Smooth muscle cell (in vitro differentiated cells): Measurements from ENCODE around the gene KRTAP25-1. TPM values are rescaled to one million over a fixed set of nuclear protein-coding genes. Genes with fewer than 3 reads are reported as not detected.

Experiments
- DNase-seq: peaks from one replicate; lab custom pipeline; 2025; ENCODE audit not compliant: unreplicated experiment; lab: John Stamatoyannopoulos, UW
- H2AFZ ChIP-seq: fragments of 200-600 bp; sonication (generic); 2 replicates; pipeline ENCODE4 v1.6.0; 2016; ENCODE audit warnings: antibody characterized with exemption, low read depth, mild to moderate bottlenecking
- H3F3A ChIP-seq: fragments of 200-600 bp; sonication (generic); 2 replicates; pipeline ENCODE4 v1.6.0; 2017; ENCODE audit warnings: antibody characterized with exemption, low read depth
- H3K27ac ChIP-seq: fragments of 200-600 bp; sonication (generic); 2 replicates; pipeline ENCODE4 v1.5.1; 2016; ENCODE audit warnings: low read depth, mild to moderate bottlenecking
- H3K27me3 ChIP-seq: fragments of 200-600 bp; sonication (generic); 2 replicates; pipeline ENCODE4 v1.6.1; 2016; ENCODE audit warnings: low read depth, mild to moderate bottlenecking
- H3K36me3 ChIP-seq: fragments of 200-600 bp; sonication (generic); 2 replicates; pipeline ENCODE4 v1.5.1; 2016; ENCODE audit warnings: low read depth
- H3K4me1 ChIP-seq: fragments of 200-600 bp; sonication (generic); 2 replicates; pipeline ENCODE4 v1.5.1; 2016; ENCODE audit warnings: low read depth
- H3K4me2 ChIP-seq: fragments of 200-600 bp; sonication (generic); 2 replicates; pipeline ENCODE4 v1.6.0; 2016; ENCODE audit warnings: mild to moderate bottlenecking
- H3K4me3 ChIP-seq: fragments of 200-600 bp; sonication (generic); 2 replicates; pipeline ENCODE4 v1.5.1; 2016; ENCODE audit warnings: mild to moderate bottlenecking
- H3K79me2 ChIP-seq: fragments of 200-600 bp; sonication (generic); 2 replicates; pipeline ENCODE4 v1.6.0; 2016; ENCODE audit warnings: low read depth, mild to moderate bottlenecking
- H3K9ac ChIP-seq: fragments of 200-600 bp; sonication (generic); 2 replicates; pipeline ENCODE4 v1.6.0; 2016; ENCODE audit warnings: low read depth
- H3K9me3 ChIP-seq: fragments of 200-600 bp; sonication (generic); replicated peaks from 2 replicates; pipeline ENCODE4 v1.5.1; 2016; ENCODE audit warnings: low read depth
- H4K20me1 ChIP-seq: fragments of 200-600 bp; sonication (generic); 2 replicates; pipeline ENCODE4 v1.6.0; 2016; ENCODE audit warnings: low read depth
- WGBS: methylation state at CpG from one replicate; pipeline ENCODE4 v1.1.7; 2016; ENCODE audit warnings: low lambda C conversion rate; 5-methylcytosine and 5-hydroxymethylcytosine counted together
- polyA plus RNA-seq: library from polyadenylated mRNA; unstranded; fragments of >200 nt; fragmentation: Nextera tagmentation; extraction: Ambion mirVana; gene quantifications from 2 replicates; pipeline ENCODE4 v1.2.1, GENCODE V29; 2016
- total RNA-seq: library from RNA; depleted of rRNA; stranded (reverse); fragments of >200 nt; gene quantifications from 2 replicates; pipeline ENCODE4 v1.2.3, GENCODE V29; 2014
- TF ChIP-seq, protein P1 (sequence below): fragments of 200-600 bp; sonication (generic); IDR thresholded peaks from 2 replicates; pipeline ENCODE4 v1.5.1; 2017; ENCODE audit warnings: borderline replicate concordance, mild to moderate bottlenecking, antibody characterized with exemption; ENCODE audit not compliant: insufficient read depth, poor library complexity, severe bottlenecking

KRTAP25-1 gene
- total and polyA plus RNA-seq, 2 experiments from 2014 or later, result not detected

- TF ChIP-seq, protein P1, sequence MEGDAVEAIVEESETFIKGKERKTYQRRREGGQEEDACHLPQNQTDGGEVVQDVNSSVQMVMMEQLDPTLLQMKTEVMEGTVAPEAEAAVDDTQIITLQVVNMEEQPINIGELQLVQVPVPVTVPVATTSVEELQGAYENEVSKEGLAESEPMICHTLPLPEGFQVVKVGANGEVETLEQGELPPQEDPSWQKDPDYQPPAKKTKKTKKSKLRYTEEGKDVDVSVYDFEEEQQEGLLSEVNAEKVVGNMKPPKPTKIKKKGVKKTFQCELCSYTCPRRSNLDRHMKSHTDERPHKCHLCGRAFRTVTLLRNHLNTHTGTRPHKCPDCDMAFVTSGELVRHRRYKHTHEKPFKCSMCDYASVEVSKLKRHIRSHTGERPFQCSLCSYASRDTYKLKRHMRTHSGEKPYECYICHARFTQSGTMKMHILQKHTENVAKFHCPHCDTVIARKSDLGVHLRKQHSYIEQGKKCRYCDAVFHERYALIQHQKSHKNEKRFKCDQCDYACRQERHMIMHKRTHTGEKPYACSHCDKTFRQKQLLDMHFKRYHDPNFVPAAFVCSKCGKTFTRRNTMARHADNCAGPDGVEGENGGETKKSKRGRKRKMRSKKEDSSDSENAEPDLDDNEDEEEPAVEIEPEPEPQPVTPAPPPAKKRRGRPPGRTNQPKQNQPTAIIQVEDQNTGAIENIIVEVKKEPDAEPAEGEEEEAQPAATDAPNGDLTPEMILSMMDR, result no peak
Measured at GRCh38 chr21:30248844-30249243, 40.5 kb downstream of the KRTAP25-1 start.

DNA sequence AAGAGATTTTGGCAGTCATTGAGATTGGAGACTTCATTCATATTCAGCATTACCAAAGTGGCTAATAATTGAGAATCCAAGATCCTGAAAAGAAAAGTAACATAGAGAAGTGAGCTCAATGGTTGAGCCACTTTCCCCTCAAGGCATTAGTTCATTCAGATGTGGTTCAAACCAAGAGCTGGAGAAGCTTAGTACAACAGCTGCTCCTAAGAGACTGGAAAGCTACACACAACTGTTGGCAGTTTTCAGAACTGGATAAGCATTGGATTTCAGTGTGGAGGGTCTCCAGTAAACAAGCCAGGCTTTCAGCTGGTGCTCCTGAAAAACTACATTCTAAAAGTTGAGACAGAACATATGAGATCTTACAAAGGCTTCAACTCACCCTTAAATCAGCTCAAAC, 44.3 kb downstream of the KRTAP25-1 start:
- no peaks in the 10 kb centered on the region for H3F3A ChIP-seq
- no peak overlapping the region for H3K9ac ChIP-seq
- H3K4me2 ChIP-seq, result no peak overlapping the region
- TF ChIP-seq, protein P1, result no peak
- DNase-seq, result no peak
- H3K79me2 ChIP-seq, result no peaks in the 10 kb centered on the region
- H2AFZ ChIP-seq, result no peak overlapping the region
- H3K36me3 ChIP-seq, result no peaks in the 10 kb centered on the region
- no peaks in the 10 kb centered on the region for H3K27me3 ChIP-seq
- H3K4me3 ChIP-seq, result no peak overlapping the region
- H3K27ac ChIP-seq, result no peak overlapping the region
- H4K20me1 ChIP-seq, result no peaks in the 10 kb centered on the region
- H3K4me1 ChIP-seq, result no peaks in the 10 kb centered on the region
- no peaks in the 10 kb centered on the region for H3K9me3 ChIP-seq

More at GRCh38 chr21:30248844-30249243, 40.5 kb downstream of the KRTAP25-1 start:
- H3K27ac ChIP-seq, result no peak overlapping the region
- no peaks in the 10 kb centered on the region for H3K27me3 ChIP-seq
- no peak overlapping the region for H3K9ac ChIP-seq
- H3K9me3 ChIP-seq, result no peaks in the 10 kb centered on the region
- H3F3A ChIP-seq, result no peaks in the 10 kb centered on the region
- no peak overlapping the region for H3K4me3 ChIP-seq
- H3K36me3 ChIP-seq, result no peaks in the 10 kb centered on the region
- WGBS, result 95% methylated on average over 9 of the region's 9 CpGs
- no peak for DNase-seq
- no peaks in the 10 kb centered on the region for H3K79me2 ChIP-seq
- H3K4me1 ChIP-seq, result no peaks in the 10 kb centered on the region
- H3K4me2 ChIP-seq, result no peak overlapping the region
- no peak overlapping the region for H2AFZ ChIP-seq
- no peaks in the 10 kb centered on the region for H4K20me1 ChIP-seq

DNA sequence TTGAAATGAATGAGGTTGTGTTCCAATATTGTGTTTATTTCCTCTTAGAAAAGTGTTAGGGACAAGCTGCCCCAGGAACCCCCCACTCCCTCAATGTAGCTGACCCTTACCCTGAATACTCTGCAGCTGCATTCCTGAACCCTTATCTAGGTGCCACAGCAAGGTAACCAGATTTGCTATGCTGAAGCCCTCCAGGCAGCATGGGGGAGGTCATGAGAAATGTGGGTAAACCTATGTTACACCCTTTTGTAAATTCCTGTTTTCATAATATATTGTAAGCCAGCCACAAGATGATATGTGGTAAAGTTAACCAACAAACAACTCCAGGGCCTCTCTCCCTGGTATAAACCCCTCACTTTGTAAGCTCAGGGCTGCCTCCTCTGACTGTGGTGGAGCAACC, 45.6 kb downstream of the KRTAP25-1 start:
- H3K4me2 ChIP-seq, result no peak overlapping the region
- TF ChIP-seq, protein P1, result no peak
- H3K79me2 ChIP-seq, result no peaks in the 10 kb centered on the region
- no peaks in the 10 kb centered on the region for H3K9me3 ChIP-seq
- no peaks in the 10 kb centered on the region for H4K20me1 ChIP-seq
- no peaks in the 10 kb centered on the region for H3F3A ChIP-seq
- no peaks in the 10 kb centered on the region for H3K36me3 ChIP-seq
- no peak overlapping the region for H2AFZ ChIP-seq
- H3K27ac ChIP-seq, result no peak overlapping the region
- DNase-seq, result no peak
- no peak overlapping the region for H3K4me3 ChIP-seq
- no peak overlapping the region for H3K9ac ChIP-seq
- H3K4me1 ChIP-seq, result no peaks in the 10 kb centered on the region
- H3K27me3 ChIP-seq, result no peaks in the 10 kb centered on the region

DNA sequence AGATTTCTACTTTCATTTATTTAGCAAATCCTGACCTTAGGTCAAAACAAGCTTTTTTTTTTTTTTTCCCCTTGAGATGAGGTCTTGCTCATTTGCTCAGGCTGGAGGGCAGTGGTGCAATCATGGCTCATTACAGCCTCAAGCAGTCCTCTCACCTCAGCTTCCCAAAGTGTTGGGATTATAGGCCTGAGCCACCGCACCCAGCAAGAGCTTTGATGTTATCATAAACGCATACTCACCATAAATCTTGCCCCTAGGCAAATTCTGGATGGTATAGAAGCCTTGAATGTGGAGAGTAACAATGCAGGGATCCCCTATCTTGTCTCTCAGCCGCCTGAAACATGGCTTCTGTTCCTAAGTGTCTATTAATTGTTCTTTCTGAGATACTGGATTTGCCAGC, 48.7 kb downstream of the KRTAP25-1 start:
- Histone ChIP-seq H3K27ac (no peak overlapping the region), H3F3A (no peaks in the 10 kb centered on the region), H3K9me3 (no peaks in the 10 kb centered on the region), H3K4me2 (no peak overlapping the region), H2AFZ (no peak overlapping the region), H3K4me1 (no peaks in the 10 kb centered on the region), H3K79me2 (no peaks in the 10 kb centered on the region), H4K20me1 (no peaks in the 10 kb centered on the region), H3K4me3 (no peak overlapping the region), H3K9ac (no peak overlapping the region), H3K36me3 (no peaks in the 10 kb centered on the region), H3K27me3 (no peaks in the 10 kb centered on the region)
- 62% methylated on average over 3 of the region's 3 CpGs for WGBS
- DNase-seq, result no peak
- TF ChIP-seq, protein P1, result no peak

Other genes with a start within 250 kb of the KRTAP25-1 start
- gene CLDN17, start 122.7 kb downstream of the KRTAP25-1 start, total RNA-seq, result not detected in 2 replicates
- gene CLDN17, start 122.7 kb downstream of the KRTAP25-1 start, polyA plus RNA-seq, result 1.8 TPM in 1 of 2 replicates, not detected in the other
- not detected in 2 replicates for gene CLDN8, start 73.4 kb downstream of the KRTAP25-1 start, total RNA-seq
- gene CLDN8, start 73.4 kb downstream of the KRTAP25-1 start, polyA plus RNA-seq, result not detected in 2 replicates
- gene KRTAP24-1, start 6.6 kb downstream of the KRTAP25-1 start, total RNA-seq, result not detected in 2 replicates
- gene KRTAP24-1, start 6.6 kb downstream of the KRTAP25-1 start, polyA plus RNA-seq, result not detected in 2 replicates
- gene KRTAP26-1, start 30.8 kb upstream of the KRTAP25-1 start, total RNA-seq, result not detected in 2 replicates
- not detected in 2 replicates for gene KRTAP26-1, start 30.8 kb upstream of the KRTAP25-1 start, polyA plus RNA-seq
- not detected in 2 replicates for gene KRTAP27-1, start 48.2 kb upstream of the KRTAP25-1 start, total RNA-seq
- gene KRTAP27-1, start 48.2 kb upstream of the KRTAP25-1 start, polyA plus RNA-seq, result not detected in 2 replicates
- gene KRTAP23-1, start 59.1 kb upstream of the KRTAP25-1 start, total RNA-seq, result not detected in 2 replicates
- gene KRTAP23-1, start 59.1 kb upstream of the KRTAP25-1 start, polyA plus RNA-seq, result not detected in 2 replicates
- gene KRTAP13-2, start 82.8 kb upstream of the KRTAP25-1 start, total RNA-seq, result not detected in 2 replicates
- not detected in 2 replicates for gene KRTAP13-2, start 82.8 kb upstream of the KRTAP25-1 start, polyA plus RNA-seq
- not detected in 2 replicates for gene KRTAP13-1, start 106.5 kb upstream of the KRTAP25-1 start, total RNA-seq
- gene KRTAP13-1, start 106.5 kb upstream of the KRTAP25-1 start, polyA plus RNA-seq, result not detected in 2 replicates
- gene KRTAP13-3, start 136.4 kb upstream of the KRTAP25-1 start, total RNA-seq, result not detected in 2 replicates
- not detected in 2 replicates for gene KRTAP13-3, start 136.4 kb upstream of the KRTAP25-1 start, polyA plus RNA-seq
- not detected in 2 replicates for gene KRTAP13-4, start 140.7 kb upstream of the KRTAP25-1 start, total RNA-seq
- not detected in 2 replicates for gene KRTAP13-4, start 140.7 kb upstream of the KRTAP25-1 start, polyA plus RNA-seq
- gene KRTAP15-1, start 150.8 kb upstream of the KRTAP25-1 start, total RNA-seq, result not detected in 2 replicates
- gene KRTAP15-1, start 150.8 kb upstream of the KRTAP25-1 start, polyA plus RNA-seq, result not detected in 2 replicates
- gene KRTAP19-1, start 190.9 kb upstream of the KRTAP25-1 start, total RNA-seq, result 0.72 TPM in 1 of 2 replicates, not detected in the other
- 1.9 TPM in 1 of 2 replicates, not detected in the other for gene KRTAP19-1, start 190.9 kb upstream of the KRTAP25-1 start, polyA plus RNA-seq
- gene KRTAP19-2, start 197.9 kb upstream of the KRTAP25-1 start, total RNA-seq, result not detected in 2 replicates
- gene KRTAP19-2, start 197.9 kb upstream of the KRTAP25-1 start, polyA plus RNA-seq, result not detected in 2 replicates
- not detected in 2 replicates for gene KRTAP19-3, start 202.5 kb upstream of the KRTAP25-1 start, total RNA-seq
- not detected in 2 replicates for gene KRTAP19-3, start 202.5 kb upstream of the KRTAP25-1 start, polyA plus RNA-seq
- not detected in 2 replicates for gene KRTAP19-4, start 207.7 kb upstream of the KRTAP25-1 start, total RNA-seq
- not detected in 2 replicates for gene KRTAP19-4, start 207.7 kb upstream of the KRTAP25-1 start, polyA plus RNA-seq
- gene KRTAP19-5, start 212.6 kb upstream of the KRTAP25-1 start, total RNA-seq, result not detected in 2 replicates
- gene KRTAP19-5, start 212.6 kb upstream of the KRTAP25-1 start, polyA plus RNA-seq, result not detected in 2 replicates